ENCODE results near the gene GIMAP8.

GIMAP8 gene

DNA sequence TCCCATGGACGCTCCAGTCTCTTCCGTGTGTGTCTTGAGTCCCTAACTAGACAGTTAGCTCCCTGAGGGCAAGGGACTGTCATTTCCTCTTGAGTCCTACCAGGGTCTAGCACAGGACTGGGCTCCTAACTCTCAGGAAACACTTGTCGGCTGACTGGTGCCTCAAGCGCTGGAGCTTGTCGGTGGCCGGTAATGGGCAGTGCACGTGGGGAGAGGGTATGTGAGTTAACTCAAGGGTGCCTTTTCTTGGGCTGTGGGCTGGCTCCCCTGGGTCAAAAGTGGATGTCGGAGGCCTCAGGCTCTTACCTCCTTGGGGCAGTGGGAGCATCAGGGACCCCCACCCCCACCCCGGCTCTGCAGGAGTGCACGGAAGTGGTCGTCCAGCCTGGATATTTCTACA is 38.4 kb upstream of the GIMAP8 start:
- no peak for DNase-seq

DNA sequence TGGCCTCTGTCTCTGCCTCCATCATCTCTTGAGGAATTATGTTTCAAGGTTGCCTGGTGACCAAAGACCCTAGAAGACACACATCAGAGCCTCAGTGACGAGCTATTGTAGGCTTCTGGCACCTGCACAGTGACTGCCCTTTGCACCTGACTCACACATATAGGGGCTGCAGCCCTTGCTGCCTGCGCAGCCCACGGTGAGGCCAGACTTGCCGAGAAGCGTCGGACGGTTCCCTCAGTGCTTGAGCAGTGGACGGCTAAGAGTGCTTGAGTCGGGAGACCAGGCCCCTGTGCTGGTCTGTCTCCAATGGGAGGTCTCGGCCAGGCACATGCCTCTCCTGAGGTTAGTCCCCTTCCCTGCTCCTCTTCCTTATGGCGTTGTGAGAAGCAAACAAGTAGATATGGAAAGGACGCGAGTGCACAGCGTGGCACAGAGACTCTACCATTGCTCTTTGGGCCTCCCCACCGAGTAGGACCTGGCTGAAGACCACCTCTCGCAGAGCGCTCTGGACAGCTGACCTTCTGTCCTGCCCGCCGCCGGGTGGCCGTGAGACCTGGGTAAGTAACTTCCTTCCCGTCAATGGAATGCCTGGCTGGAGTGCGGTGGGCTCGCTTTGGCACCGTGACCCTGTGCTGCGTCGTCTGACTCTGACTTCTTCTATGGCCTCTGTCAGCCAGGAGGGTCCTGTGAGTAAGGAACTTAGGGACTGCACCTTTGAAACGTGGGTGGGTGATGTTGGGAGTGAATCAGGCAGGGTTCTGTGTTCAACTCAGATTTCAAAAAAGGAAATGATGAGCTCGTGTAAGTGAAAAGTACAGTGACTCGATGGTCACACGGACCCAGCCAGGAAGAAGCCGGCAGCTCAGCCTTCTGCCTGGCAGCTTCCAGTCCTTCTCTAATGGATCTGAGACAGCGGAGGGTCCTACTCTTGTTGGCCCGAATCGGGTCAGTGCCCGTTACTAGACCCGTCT is 37.6 kb upstream of the GIMAP8 start:
- DNase-seq: no peak

DNA sequence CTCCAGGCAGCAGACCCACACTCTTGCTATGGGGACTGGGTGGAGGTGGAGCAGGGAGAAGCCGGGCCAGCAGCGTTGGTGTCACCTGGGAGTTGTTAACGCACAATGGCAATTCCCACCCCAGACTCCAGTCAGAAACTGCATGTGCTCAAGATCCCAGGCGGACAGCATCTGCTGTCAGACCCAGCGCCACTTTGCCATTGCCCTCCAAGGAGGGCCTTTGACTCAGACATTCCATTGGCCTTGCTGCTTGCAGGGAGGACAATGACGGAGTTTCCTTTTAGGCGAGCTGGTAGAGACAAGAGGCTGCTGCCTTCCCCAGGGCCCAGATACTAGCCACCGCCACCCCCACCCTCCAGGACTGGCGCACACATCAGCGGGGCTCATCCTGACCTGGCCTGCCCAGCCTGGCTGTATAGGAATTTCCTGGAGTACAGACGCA is 36.8 kb upstream of the GIMAP8 start:
- DNase-seq: no peak

DNA sequence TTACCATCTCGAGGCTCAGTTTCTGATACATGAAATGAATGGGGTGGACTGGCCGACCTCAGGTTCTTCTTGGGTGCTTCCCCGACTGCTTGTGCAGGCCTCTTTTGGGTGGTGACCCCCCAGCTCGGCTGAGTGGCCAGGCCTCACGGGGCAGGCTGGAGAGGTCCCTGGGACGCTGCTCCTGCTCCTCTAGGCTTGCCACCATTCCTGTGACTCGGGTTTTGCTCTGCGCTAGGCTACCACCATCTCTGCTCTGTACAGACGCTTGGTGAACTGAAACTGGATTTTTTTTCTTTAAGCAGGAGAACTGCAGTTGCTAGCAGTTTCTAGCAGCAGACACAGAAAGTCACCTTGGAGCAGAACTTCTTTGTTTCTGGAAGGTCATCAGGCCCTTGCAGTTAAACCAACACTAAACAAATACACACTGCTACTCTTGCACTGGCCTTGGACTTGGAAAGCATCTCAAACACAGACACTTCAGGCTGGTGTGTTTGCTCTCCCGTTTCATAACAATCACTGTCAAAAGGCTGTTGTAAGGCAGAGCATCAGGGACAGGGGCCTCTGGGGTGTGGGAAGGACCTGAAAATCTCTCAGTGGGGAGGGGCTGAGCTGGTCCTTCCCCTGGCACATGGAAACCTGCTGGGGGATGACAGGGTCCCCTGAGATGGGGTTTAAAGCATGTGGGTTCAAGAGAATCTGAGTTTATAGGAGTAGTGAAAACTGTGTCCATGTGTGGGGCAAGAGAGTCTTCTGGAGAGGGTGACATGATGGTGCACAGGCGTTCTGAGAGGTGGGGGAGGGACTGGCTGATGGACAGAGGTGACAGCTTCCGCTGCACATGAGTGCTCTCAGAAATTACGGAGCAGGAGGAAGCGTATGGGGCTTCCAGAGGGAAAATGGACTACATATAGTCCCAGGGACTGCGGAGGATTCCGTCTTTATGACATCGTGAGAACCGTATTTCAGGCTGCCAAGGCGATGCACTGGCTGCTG is 35.0 kb upstream of the GIMAP8 start:
- no peak for DNase-seq

DNA sequence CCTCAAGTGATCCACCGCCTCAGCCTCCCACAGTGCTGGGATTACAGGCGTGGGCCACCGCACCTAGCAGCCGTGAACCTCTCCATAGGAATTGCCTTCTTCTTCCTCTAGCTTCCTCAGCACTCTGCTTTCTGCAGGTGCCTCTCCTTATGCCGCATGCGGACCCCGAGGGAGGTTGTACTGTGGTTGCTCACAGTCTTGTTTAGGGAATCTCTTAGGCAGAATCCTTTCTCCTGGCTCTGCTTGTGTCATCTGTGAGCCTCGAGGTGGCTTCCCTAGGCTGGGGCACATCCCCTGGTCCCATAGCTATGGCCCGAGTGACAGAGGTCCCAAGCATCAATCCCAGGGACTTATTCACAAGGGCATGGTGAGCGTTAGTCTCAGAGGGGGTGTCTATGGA is 33.2 kb upstream of the GIMAP8 start:
- no peak for DNase-seq

DNA sequence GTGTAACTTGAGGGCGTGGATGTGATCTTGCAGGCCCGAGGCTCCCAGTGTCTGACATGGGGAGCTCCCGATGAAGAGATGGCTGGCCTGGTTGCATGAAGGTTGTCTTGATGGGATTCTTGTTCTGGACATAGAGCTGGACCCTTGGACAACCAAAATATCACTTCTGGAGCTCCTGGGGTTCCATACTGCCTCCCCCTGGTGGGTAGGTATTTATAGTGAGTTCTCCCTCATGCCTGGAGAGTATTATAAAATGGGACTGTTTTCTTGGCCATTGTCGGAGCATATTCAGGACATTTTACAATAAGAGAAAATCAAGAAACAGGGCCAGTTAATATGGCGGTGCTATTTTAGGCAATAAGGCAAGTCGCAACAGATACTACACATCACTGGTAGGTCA is 32.6 kb upstream of the GIMAP8 start:
- no peak for DNase-seq

DNA sequence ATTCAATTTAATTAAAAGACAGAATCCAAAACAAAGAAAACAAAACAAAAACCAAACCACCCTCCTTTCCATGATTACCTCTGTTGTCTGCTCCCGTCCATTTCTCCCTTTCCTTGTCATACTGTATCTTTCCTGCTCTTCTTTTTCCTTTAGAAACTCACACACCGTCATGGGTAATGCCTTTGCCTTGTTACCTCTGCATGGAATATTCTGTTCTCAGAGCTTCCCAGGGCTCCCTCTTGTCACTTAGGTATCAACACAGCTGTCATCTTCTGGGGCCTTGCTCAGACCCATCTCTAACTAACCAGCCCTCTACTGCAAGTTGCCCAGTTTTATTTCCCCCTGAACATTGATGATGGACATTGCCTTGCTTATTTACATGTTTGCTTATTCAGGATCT is 30.2 kb upstream of the GIMAP8 start:
- DNase-seq: no peak

DNA sequence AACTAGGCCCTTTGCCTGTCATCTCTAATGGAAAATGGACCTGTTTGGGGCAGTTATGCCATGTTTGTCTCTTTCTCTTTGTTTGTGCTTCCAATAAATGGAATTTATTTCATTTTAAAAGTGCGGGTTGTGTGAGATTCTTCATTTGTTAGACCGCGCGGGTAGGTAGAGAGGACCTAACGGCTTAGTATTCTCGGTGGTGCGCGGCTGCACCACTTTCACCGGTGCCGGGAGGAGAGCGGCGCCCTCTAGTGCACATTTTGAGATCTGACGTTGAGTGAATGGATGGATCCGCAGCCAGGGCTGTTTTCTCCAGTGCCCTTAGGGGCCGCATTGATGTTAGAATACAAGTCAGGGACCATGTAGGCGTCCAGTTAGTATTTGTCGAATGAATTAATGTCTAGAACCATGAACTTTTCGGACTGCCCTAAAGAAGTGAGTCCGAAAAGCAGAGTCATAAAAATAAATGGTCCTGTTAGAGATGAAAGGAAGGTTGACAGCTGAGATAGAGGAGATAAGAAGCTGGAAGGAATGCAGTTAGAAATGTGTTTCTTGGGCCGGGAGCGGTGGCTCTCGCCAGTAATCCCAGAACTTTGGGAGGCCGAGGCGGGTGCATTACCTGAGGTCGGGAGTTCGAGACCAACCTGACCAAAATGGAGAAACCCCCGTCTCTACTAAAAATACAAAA is 29.3 kb upstream of the GIMAP8 start:
- peak; percentile 52 for DNase-seq

DNA sequence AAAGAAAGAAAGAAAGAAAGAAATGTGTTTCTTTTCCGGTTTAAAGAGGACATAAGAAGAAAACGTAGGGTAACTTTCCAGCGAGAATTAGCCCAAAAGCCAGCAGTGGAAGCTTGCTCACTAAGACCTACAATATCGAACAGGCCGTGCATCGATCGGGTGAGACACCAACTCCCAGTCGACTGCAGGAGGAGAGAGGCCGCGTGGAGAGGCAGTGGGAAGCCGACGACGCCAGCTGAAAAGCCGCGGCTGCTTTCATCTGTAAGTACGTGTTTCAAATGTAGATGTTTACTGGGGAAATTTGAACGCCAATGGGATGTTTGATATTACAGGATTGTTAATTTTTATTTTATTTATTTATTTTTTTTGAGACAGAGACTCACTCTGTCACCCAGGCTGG is 28.6 kb upstream of the GIMAP8 start:
- no peak for DNase-seq

DNA sequence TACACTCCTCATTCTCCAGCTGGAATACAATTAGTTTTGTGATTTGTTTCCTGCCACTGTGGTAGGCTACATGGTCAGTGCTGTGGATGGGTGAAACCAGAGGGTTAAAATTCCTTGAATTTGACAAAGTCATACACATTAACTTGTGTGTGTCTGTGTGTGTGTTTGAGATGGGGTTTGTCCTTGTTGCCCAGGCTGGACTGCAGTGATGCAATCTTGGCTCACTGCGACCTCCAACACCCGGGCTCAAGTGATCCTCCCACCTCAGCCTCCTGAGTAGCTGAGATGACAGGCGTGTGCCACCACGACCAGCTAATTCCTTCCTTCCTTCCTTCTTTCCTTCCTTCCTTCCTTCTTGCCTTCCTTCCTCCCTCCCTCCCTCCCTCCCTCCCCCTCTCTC is 24.8 kb upstream of the GIMAP8 start:
- DNase-seq: no peak

DNA sequence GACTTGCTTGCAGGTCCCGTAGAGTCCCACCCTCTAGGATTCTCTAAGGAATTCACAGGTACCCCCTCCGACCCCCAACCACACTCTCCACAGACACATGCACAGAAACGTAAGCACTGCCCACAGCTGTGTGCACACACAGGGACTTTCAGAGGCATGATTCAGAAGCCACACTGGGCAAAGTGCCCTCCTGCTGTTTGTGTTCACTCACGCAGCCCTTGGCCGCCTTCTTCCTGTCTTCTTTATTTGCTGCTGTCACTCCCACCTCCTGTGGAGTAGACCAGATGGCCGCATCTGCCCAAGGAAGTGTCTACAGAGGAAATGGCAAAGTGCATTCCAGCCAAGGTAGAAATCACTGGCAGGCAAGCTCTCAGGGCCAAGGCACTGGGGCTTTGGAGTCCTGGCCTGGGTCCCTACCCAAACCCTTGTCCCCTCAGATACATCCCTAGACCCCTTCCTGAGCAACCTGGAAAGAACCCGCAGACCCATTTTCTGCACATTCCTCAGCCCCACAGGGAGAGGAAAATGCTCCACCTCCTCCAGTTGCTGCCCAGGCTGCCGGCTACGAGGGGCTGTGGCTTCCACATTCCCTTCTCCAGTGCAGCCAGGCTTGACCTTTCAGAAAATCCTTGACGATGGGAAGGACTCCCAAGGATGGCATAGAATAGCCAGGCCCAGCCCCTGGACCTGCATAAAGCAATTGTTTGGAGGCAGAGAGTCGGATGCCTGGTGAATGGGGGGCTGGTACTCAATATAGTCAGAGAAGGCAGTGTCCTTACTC is 21.6 kb upstream of the GIMAP8 start:
- no peak for DNase-seq

DNA sequence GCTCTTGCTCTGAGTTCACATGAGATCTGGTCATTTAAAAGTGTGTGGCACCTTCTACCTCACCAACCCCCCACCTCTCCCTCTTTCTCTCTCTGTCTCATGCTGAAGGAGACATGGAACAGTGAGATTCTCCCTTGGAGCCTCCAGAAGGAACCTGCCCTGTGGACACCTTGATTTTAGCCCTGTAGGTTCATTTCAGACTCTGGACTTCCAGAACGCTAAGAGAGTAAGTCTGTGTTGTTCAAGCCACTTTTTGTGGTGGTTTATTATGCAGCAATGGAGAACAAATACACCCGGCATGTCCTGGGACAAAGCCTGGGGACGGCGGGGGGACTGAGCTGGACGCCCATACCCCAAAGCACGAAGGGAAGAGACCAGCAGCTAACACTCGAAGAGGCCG is 20.7 kb upstream of the GIMAP8 start:
- DNase-seq: no peak

DNA sequence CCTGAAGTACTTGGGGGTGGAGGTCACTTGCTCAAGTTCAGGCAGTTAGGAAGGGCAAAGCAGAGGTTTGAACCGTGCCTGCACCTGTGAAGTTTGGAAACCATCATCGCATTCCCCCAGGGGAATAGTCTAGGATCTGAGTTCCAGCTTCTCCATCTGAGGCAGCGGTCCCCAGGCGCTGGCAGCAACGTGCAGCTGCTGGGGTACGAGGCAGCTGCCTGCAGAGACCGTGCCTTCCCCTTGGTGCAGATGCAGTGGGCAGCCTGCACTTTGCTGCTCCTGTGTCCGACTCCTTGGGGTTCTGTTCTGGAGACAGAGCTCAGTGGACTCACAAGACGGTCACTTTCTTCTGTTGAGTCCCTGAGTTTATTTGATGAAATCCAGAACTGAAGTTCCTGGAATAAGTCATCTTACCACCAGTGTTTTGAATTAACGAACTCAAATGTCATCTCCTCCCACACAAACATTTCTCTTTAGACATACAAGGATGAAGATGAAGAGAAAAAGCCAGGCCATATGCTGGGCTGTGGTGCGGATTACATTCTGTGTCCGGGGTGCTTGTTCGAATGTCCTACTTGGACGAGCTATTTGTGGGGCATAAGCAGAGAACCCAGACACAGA is 19.9 kb upstream of the GIMAP8 start:
- no peak for DNase-seq

DNA sequence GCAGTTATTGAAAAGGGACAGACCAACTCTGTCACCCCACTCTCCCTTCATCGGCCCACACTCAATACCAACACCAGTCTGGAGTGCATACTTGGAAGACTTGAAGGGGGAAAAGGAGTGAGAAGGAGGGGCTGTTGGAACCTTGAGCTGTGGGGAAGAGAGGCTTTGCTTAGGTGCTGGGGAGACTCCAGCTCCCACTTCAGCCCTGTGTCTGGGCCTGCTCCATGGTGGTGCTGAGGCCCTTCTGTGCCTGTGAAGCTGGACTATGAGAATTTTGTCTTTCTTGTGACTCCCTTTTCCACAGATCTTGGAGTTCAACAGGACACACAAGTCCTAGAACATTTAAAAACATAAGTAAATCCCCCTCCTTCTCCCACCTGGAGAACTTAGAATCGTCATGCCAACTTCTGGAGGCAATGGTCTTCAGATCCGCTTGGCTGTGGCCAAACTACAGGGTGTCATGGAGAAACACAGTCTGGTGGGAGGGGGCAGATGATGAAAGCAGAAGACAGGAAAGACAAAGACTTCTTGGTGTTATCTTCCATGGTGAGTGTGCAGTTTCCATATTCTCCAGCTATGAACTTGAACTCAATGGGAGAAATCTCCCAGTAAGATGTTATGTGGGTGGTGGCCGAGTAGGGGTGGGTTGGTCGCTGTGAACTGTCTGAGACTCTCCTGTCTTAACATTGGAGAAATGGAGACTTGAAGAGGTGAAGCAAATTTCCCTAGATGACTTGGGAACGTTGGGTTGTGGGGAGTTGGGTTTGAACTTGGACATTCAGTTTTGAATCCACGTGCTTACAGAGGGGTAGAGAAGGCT is 18.4 kb upstream of the GIMAP8 start:
- DNase-seq: no peak

DNA sequence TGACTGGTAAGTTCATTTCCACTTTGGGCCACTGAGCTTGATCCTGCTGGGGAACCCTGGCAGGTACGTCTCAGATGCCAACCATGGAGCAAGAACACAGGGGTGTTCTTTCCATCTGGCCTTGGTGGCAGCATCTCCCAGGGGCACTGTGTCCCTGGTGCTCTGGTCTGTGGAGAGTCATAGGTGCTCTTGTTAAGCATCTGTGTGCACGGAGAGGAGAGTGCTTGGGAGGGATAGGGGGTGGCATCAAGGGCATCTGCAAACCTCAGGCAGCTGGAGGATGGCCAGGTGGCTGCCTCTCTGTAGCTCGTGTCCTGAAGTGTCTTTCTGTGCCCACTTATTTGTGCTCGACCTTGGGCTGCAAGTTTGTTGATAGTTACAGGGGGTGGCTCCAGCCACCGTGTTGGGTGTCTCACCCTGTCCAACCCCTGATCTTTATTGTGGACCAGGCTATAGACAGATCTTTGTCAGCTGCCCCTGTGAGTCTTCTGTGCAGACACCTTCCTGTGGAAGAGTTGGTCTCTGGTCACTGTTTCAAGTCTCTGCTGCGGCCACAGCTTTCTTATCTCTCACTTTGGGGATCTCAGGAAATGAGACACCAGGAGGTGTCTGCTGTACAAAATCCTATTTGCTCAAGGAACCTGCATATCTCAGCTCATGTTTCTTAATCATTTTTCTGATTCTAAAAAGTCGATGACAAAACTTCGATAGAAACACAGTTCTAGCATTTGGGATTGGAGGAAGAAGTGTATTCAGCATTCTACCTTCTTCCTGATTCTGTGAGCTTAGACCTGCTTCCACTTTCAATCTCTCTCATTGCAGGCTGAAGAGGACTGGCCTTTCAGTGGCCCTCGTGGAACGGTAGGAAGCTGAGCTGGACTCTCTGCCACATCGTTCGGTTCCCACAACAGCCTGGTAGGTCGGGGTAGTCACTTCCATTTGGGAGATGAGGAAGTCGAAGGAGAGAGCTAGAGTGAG is 17.2 kb upstream of the GIMAP8 start:
- no peak for DNase-seq

DNA sequence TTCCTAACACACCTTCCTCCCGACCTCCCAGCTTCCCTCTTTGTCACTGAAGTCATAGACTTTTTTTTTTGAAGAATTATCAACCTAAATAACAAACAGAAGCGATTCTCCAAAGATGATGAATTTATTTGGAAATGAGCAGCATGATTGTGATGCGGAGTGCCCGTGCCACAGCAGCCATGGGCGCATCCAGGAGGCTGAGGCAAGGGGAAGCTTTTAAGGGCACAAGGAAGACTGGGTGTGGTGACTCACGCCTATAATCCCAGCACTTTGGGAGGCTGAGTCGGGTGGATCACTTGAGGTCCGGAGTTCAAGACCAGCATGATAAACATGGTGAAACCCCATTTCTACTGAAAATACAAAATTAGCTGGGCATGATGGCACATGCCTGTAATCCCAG is 16.2 kb upstream of the GIMAP8 start:
- DNase-seq: no peak

DNA sequence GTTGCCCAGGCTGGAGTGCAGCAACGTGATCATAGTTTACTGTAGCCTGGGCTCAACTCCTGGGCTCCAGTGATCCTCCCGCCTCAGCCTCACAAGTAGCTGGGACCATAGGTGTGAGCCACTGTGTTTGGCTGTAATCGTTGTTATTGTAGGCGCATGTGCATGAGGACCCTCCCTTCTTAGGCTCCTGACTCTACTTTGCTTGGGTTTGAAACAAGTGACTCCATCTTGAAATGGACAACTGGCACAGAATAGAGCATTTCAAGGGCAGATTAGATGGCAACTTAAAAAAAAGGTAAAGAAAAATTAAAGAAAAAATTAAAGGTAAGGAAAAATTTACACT is 15.4 kb upstream of the GIMAP8 start:
- no peak for DNase-seq

DNA sequence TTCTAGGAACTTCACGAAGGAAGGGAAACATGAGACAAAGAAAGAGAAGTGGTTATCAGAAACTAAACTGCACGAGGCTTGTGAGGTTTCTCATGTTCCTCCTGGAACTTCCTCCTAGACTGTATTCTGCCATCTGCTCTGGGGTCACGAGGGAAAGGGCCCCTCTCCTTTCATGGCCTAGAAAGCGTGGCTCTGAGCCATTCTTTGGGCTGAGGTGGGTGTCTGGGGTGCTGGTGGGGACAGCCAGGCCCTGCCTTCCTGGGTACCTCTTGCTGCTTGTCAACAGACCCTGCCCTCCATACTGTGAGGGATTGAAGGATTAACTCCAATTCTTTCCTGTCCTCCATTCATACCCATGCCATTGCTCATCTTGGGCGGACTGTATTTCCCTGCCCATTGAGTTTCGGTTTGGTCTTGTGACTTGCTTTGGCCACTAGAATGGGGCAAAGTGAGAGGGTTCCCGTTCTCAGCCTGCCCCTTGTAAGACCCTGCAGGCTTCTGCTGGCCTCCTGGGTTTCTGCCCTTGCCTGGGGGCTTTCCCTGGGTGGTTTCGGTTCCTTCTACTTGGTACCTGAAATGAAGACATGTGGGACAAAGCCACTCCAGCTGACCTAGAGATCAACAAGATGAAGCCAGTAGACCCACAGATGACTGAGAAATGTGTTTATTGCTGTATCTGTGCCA is 14.9 kb upstream of the GIMAP8 start:
- DNase-seq: no peak

DNA sequence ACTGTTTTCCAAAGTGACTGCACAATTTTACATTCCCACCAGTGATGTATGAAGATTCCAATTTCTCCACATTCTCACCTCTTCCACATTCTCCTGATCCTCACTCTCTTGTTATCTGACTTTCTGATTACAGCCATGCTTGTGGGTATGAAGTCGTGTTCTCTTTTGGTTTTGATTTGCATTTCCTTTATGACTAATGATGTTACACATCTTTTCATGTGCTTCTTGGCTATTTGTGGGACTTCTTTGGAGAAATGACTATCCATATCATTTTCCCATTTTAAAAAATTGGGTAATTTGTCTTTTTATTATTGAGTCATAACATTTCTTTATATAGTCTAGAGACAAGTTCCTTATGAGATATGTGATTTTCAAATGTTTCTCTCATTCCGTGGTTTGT is 10.5 kb upstream of the GIMAP8 start:
- DNase-seq: no peak
